AG09319 (cell line): ENCODE results near the gene GCM1.

Source experiments
- DNase-seq: peaks from one replicate; pipeline ENCODE4 v3.0.0-alpha.2; 2010; ENCODE audit warnings: low read depth; ENCODE audit errors: extremely low read depth
- TF ChIP-seq, protein P1 (sequence below): IDR thresholded peaks from 2 replicates; pipeline ENCODE4 v1.5.1; 2011; ENCODE audit warnings: low read depth, mild to moderate bottlenecking, inconsistent platforms, low read length, moderate library complexity

The GCM1 gene

DNA sequence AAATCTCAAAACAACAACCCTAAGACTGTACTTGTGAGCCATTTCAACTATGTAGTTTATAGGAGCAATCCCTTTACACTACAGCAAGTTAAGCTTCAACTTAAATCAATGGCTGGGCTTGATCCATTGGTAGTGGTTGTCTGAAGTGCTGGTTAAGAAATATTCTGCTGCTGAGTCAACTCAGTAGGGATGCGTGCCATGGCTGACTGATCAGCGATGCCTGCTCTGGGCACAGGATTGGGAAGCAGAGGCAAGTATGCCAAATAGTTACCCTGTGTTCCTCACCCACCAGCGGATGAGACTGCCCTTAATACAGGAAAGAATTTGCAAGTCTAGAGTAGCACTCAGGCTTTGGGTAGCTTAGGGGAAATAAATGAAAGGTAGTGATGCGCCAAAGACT is 41.5 kb downstream of the GCM1 start:
- DNase-seq, result no peak
- TF ChIP-seq, protein P1, sequence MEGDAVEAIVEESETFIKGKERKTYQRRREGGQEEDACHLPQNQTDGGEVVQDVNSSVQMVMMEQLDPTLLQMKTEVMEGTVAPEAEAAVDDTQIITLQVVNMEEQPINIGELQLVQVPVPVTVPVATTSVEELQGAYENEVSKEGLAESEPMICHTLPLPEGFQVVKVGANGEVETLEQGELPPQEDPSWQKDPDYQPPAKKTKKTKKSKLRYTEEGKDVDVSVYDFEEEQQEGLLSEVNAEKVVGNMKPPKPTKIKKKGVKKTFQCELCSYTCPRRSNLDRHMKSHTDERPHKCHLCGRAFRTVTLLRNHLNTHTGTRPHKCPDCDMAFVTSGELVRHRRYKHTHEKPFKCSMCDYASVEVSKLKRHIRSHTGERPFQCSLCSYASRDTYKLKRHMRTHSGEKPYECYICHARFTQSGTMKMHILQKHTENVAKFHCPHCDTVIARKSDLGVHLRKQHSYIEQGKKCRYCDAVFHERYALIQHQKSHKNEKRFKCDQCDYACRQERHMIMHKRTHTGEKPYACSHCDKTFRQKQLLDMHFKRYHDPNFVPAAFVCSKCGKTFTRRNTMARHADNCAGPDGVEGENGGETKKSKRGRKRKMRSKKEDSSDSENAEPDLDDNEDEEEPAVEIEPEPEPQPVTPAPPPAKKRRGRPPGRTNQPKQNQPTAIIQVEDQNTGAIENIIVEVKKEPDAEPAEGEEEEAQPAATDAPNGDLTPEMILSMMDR, result no peak

DNA sequence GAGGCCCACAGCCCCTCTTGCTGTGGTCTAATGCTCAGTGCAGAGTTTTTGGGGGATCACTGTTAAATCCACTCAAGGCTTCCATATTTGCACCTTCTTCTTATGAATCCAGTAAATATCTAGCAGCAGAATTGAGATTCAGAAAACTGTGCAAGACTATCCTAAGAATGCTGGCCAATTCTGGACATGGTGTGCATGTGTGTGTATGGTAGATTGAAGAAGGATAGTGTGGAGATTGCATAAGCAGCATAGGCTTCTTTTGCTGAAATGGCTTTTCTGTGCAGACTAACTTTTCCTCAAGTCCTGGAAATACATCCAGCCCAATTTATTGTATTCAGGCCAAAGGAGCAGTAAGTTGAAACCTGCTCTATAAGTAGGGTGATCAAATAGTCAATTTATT is 43.7 kb downstream of the GCM1 start:
- TF ChIP-seq, protein P1, result no peak
- DNase-seq, result no peak

DNA sequence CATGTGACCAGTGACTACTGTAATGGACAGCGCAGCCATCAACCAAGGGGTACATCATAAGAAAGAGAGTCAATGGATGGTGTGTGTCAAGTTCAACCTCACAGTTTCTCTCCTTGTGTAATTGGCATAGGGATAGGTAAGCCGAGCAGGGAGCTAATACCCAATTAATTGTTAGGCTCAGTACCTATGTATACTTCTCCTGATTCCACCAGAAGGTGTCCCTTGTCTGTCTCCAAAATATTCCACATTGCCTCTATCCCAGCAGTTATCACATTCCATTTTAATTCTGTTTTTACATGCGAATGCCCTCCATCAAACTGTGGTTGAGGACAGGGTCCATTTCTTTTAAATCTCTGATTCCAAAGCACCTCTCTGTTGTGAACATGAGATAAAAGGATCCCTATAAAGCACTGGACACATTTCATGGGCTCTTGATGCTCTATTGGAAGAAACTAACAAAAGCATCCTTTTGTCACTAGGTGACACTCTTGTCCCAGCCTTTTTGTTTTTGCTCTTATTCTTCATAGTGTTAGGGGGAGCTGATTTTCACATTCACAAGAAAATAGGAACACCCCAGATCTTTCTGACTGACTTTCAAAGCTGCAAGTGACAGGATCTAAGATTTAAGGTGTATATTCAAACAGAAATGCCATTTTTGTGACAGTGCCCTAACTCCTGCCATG is 44.5 kb downstream of the GCM1 start:
- TF ChIP-seq, protein P1, result no peak
- DNase-seq, result no peak

DNA sequence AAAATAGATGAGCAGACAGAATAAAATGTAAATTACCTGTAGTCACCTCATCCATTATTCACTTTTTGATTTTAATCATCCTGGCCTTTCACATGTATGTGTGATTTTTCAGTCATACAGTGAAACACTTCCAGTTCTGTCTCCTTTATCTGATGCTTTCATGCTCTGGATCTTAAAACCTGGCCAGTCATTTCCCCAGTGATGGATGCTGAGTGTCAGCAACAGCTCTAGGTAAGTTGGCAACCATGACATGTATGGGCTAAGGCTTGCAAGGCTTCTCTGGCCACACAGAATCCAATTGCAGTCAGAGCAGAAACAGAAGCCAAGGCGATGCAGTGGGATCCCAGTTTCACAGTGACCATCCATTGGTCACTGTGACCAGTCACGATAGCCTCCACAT is 47.6 kb downstream of the GCM1 start:
- TF ChIP-seq, protein P1, result no peak
- no peak for DNase-seq

DNA sequence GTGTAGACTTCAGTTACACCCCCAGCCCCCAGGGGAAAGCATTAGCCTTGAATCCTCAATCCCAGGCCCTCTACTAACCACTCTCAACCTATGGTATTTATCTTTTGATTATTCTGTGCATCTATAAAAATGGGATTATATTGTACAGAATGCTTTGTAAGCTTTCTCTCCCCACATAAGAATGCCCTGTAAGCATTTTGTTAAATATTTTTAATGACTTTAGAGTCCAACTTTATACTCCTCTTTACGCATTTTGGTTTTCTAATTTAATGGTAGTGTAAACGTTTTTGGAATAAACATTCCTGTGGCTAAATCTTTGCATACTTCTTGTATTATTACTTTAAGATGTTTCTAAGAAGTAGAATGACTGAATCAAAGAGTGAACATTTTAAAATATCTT is 48.1 kb downstream of the GCM1 start:
- TF ChIP-seq, protein P1, result no peak
- no peak for DNase-seq

DNA sequence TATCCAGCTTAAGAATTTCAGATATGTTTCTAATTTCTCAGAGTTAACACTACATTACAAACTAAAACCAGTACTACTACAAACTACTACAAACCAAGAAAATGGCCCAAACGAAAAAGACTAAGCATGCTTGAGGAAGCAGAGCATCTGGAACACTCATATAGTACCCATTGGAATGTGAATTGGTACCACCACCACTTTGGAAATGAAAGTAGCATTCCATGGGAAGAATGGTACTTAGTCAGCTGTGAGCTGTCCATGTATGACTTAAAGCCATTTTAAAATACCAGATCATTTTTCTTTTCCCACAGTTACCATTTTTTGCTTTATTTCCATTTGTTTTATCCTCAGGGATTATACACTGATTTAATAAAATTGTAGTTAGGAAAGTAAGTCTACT is 52.9 kb downstream of the GCM1 start:
- no peak for DNase-seq
- TF ChIP-seq, protein P1, result no peak

DNA sequence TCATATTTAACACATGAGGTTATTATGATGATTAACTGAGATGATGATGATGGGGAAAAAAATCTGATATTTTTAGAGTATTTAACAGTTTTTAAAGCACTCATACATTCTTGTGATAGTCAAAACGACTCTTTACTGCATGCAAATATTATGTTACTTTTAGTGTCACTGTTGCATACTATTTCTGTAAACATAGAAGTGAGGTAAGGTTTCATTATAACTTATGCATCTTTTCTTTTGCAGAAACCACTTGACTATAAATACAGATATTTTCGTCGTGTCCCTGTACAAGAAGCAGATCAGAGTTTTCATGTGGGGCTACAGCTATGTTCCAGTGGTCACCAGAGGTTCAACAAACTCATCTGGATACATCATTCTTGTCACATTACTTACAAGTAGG is 53.4 kb downstream of the GCM1 start:
- no peak for DNase-seq
- TF ChIP-seq, protein P1, result no peak
